GM12878 (cell line): ENCODE measurements around the gene CMSS1.

ENCODE experiments used
- CBX5 ChIP-seq: sonication (generic); IDR thresholded peaks from 2 replicates; pipeline ENCODE4 v1.6.1; 2016; ENCODE audit warnings: low read depth, moderate library complexity, mild to moderate bottlenecking, inconsistent platforms
- GATAD2B ChIP-seq: fragments of 450-650 bp; conservative IDR thresholded peaks from 2 replicates; pipeline ENCODE4 v1.6.1; 2017; ENCODE audit warnings: low read depth, mild to moderate bottlenecking, moderate library complexity

GRCh38 chr3:99957151-99957796 lies 139.6 kb downstream of the CMSS1 start:
- no peak for TF ChIP-seq GATAD2B
- TF ChIP-seq CBX5 = no peak
